Neural crest cell (in vitro differentiated cells): ENCODE data around the gene PREX1. TPM values are rescaled to one million over a fixed set of nuclear protein-coding genes. Genes with fewer than 3 reads are reported as not detected.

ENCODE experiments used
- DNase-seq: peaks from one replicate; pipeline ENCODE4 v3.0.0; 2021; ENCODE audit warnings: low read depth, mixed read lengths, low spot score
- H3K27ac Mint-ChIP-seq: one replicate; pipeline ENCODE4 v1.8.0; 2021; ENCODE audit warnings: mild to moderate bottlenecking, mixed read lengths; ENCODE audit not compliant: unreplicated experiment
- H3K27me3 Mint-ChIP-seq: 2 replicates; pipeline ENCODE4 v1.8.0; 2021; ENCODE audit warnings: low read depth, mild to moderate bottlenecking, mixed read lengths
- H3K36me3 Mint-ChIP-seq: 2 replicates; pipeline ENCODE4 v1.8.0; 2021; ENCODE audit warnings: low read depth, mild to moderate bottlenecking, mixed read lengths
- H3K4me1 Mint-ChIP-seq: 2 replicates; pipeline ENCODE4 v1.8.0; 2021; ENCODE audit warnings: mixed read lengths
- H3K4me3 Mint-ChIP-seq: one replicate; pipeline ENCODE4 v1.8.0; 2021; ENCODE audit warnings: mild to moderate bottlenecking, mixed read lengths
- H3K9me3 Mint-ChIP-seq: 2 replicates; pipeline ENCODE4 v1.8.0; 2021; ENCODE audit warnings: mixed read lengths
- CTCF ChIP-seq: fragments of 200-600 bp; sonication (generic); conservative IDR thresholded peaks from 2 replicates; pipeline ENCODE4 v1.5.0; 2021; ENCODE audit warnings: antibody characterized with exemption, mild to moderate bottlenecking
- total RNA-seq: library from RNA; stranded (reverse); gene quantifications from 2 replicates; pipeline ENCODE4 v1.2.1, GENCODE V29; 2021

Gene PREX1
- total RNA-seq, 1 donor from 2014 or later: 72.4 TPM

DNA sequence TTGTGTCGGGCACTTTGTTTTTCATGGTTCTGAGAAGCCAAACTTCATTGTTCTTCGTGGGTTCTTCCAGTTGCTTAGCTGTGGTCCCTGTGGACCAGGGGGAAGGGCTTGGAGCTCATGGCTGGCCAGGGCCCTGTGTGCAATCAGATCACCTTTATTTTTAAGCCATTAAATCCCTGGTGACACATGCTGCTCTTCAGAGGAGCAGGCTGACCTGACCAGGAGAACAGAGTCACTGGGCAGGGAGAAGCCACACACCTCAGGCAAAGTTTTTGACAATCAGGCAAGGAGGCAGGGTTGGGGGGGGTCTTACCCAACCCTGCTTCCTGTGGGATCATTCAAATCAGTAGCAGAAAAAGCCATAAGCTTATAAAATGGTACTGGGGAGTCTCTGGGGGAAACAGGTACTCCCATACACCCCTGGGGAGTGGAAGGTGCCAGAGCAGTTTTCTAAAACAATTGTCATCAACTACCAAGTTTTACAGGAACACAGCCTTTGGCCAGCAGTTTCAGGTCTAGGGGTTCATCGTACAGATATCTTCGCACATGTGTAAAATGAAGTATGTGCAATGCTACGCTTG, 37.0 kb upstream of the PREX1 start:
- Mint-ChIP-seq H3K4me1 (peaks cover 10% of the 10 kb centered on the region), H3K27me3 (no peaks in the 10 kb centered on the region)

DNA sequence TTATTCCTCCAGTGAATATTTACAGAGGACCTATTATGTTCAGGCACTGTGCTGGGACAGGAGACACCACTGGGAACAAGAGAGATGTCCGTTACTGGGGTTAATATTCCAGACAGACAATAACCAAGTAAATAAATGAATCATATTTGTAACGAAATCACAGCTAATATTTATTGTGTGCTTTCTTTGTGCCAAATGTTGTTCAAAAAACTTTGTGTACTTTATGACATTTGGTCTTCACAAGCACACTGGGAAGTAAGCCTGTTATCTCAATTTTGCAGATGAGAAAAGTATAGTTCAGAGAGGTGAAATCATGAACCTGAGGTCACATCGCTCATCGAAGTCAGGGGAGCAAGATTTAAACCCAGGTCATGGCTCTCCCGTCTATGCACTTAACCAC, 36.5 kb upstream of the PREX1 start:
- Mint-ChIP-seq H3K4me1 (peaks cover 10% of the 10 kb centered on the region), H3K4me3 (no peak overlapping the region), H3K27me3 (no peaks in the 10 kb centered on the region), H3K36me3 (no peaks in the 10 kb centered on the region), H3K9me3 (no peaks in the 10 kb centered on the region), H3K27ac (no peak overlapping the region)
- TF ChIP-seq CTCF: no peak
- no peak for DNase-seq

More for the DNA sequence above, 37.0 kb upstream of the PREX1 start:
- Mint-ChIP-seq H3K36me3 (no peaks in the 10 kb centered on the region), H3K4me3 (no peak overlapping the region), H3K9me3 (no peaks in the 10 kb centered on the region), H3K27ac (no peak overlapping the region)
- no peak for DNase-seq
- TF ChIP-seq CTCF: no peak

GRCh38 chr20:48862279-48862678, 34.5 kb upstream of the PREX1 start:
- Mint-ChIP-seq H3K27me3 (no peaks in the 10 kb centered on the region), H3K36me3 (no peaks in the 10 kb centered on the region), H3K4me1 (peaks cover 14% of the 10 kb centered on the region), H3K4me3 (no peak overlapping the region), H3K27ac (no peak overlapping the region), H3K9me3 (no peaks in the 10 kb centered on the region)
- no peak for TF ChIP-seq CTCF
- DNase-seq: no peak

- H3K27me3 Mint-ChIP-seq: no peaks in the 10 kb centered on the region
- no peak overlapping the region for H3K4me3 Mint-ChIP-seq
- TF ChIP-seq CTCF: no peak
- DNase-seq: no peak
- H3K4me1 Mint-ChIP-seq: peaks cover 14% of the 10 kb centered on the region
- H3K27ac Mint-ChIP-seq: no peak overlapping the region
- H3K36me3 Mint-ChIP-seq: no peaks in the 10 kb centered on the region
- no peaks in the 10 kb centered on the region for H3K9me3 Mint-ChIP-seq
These were observed 33.6 kb upstream of the PREX1 start for GRCh38 chr20:48861444-48861843.

DNA sequence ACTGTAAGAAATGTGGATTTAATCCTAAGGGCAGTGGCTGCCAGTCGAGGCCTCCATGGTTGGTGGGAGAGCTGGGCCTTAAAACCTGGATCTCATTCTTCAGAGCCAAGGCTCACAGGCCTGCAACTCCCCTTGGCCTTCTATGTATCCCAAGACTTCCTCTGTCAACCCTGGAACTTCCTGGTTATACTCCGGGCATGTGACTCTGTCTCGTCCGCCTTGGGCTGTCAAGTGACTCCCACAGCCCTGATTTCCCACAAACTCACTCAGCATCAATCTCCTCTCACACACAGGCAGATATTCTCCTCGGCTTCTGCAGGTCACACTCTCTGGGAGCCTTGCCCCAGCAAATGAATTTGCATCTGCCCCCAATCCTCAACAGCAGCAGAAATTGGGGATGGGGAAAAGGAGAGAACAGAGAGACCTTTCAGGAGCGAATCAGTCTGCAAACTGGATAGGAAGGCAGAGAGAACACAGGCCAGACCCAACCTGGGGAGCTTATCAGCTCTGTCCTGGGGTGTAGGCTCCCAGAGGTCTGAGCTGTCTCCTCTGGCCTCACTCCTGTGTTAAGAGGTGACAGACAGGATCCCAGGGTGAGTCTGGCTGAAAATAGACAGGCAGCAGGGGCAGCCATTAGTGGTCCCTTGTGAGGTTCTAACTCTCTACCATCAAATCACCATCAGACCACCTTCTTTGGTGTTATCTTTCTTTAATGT, 30.4 kb upstream of the PREX1 start:
- DNase-seq: no peak
- Mint-ChIP-seq H3K4me3 (no peak overlapping the region), H3K4me1 (peaks cover 3% of the 10 kb centered on the region), H3K36me3 (no peaks in the 10 kb centered on the region), H3K27ac (peak overlapping the region; percentile 39), H3K9me3 (no peaks in the 10 kb centered on the region), H3K27me3 (no peaks in the 10 kb centered on the region)
- no peak for TF ChIP-seq CTCF
